ENCODE results near the gene PRKN. TPM values are rescaled to one million over a fixed set of nuclear protein-coding genes. Genes with fewer than 3 reads are reported as not detected.

PRKN gene
- total and polyA plus RNA-seq, 2 experiments from 2014 or later: 0.10 to 0.84 TPM

- TF ChIP-seq, protein P1, sequence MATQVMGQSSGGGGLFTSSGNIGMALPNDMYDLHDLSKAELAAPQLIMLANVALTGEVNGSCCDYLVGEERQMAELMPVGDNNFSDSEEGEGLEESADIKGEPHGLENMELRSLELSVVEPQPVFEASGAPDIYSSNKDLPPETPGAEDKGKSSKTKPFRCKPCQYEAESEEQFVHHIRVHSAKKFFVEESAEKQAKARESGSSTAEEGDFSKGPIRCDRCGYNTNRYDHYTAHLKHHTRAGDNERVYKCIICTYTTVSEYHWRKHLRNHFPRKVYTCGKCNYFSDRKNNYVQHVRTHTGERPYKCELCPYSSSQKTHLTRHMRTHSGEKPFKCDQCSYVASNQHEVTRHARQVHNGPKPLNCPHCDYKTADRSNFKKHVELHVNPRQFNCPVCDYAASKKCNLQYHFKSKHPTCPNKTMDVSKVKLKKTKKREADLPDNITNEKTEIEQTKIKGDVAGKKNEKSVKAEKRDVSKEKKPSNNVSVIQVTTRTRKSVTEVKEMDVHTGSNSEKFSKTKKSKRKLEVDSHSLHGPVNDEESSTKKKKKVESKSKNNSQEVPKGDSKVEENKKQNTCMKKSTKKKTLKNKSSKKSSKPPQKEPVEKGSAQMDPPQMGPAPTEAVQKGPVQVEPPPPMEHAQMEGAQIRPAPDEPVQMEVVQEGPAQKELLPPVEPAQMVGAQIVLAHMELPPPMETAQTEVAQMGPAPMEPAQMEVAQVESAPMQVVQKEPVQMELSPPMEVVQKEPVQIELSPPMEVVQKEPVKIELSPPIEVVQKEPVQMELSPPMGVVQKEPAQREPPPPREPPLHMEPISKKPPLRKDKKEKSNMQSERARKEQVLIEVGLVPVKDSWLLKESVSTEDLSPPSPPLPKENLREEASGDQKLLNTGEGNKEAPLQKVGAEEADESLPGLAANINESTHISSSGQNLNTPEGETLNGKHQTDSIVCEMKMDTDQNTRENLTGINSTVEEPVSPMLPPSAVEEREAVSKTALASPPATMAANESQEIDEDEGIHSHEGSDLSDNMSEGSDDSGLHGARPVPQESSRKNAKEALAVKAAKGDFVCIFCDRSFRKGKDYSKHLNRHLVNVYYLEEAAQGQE (IDR thresholded peaks at IDR 0.05; ENCODE audit: unreplicated experiment): no peak
Measured at GRCh38 chr6:161394437-161394836, 1333.1 kb downstream of the PRKN start (continued).

- TF ChIP-seq ZNF462 (CRISPR knock-in tag; IDR thresholded peaks at IDR 0.05) (no peak), POLR2AphosphoS5 (IDR thresholded peaks at IDR 0.05; ENCODE audit: low read depth) (no peak), ZNF114 (CRISPR knock-in tag; IDR thresholded peaks at IDR 0.05) (no peak)
- TF ChIP-seq, protein P2, sequence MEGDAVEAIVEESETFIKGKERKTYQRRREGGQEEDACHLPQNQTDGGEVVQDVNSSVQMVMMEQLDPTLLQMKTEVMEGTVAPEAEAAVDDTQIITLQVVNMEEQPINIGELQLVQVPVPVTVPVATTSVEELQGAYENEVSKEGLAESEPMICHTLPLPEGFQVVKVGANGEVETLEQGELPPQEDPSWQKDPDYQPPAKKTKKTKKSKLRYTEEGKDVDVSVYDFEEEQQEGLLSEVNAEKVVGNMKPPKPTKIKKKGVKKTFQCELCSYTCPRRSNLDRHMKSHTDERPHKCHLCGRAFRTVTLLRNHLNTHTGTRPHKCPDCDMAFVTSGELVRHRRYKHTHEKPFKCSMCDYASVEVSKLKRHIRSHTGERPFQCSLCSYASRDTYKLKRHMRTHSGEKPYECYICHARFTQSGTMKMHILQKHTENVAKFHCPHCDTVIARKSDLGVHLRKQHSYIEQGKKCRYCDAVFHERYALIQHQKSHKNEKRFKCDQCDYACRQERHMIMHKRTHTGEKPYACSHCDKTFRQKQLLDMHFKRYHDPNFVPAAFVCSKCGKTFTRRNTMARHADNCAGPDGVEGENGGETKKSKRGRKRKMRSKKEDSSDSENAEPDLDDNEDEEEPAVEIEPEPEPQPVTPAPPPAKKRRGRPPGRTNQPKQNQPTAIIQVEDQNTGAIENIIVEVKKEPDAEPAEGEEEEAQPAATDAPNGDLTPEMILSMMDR (conservative IDR thresholded peaks at IDR 0.05; ENCODE audit: low read depth in 2 of 2): peak; percentile 60 to 75
- Mint-ChIP-seq H3K4me1 (no peaks in the 10 kb centered on the region), H3K4me3 (no peak overlapping the region), H3K27me3 (ENCODE audit: insufficient read depth, low read depth, poor library complexity) (peaks cover 3% of the 10 kb centered on the region), H3K36me3 (ENCODE audit: low read depth) (peaks cover 4% of the 10 kb centered on the region; the same call in 1 of the 3 replicates), H3K27ac (no peak overlapping the region), H3K9me3 (peaks cover 13% of the 10 kb centered on the region; the same call in 2 of the 3 replicates)
- H3K27me3 ChIP-seq (ENCODE audit: insufficient read depth): no peaks in the 10 kb centered on the region
- ATAC-seq (peak; percentile 80), DNase-seq (ENCODE audit: low spot score) (peak; percentile 72)
- H3K9me2 ChIP-seq (ENCODE audit: insufficient read depth): no peaks in the 10 kb centered on the region
- H3K4me1 ChIP-seq (ENCODE audit: insufficient read depth): no peaks in the 10 kb centered on the region; the same call in 1 of the 2 replicates
- H2AFZ ChIP-seq: no peak overlapping the region
- no peaks in the 10 kb centered on the region for H3F3A ChIP-seq (replicated peaks; ENCODE audit: low read depth)
- no peaks in the 10 kb centered on the region for H3K36me3 ChIP-seq (ENCODE audit: insufficient read depth)
- H3K4me2 ChIP-seq: no peak overlapping the region
- H3K4me3 ChIP-seq: no peak overlapping the region
- H4K20me1 ChIP-seq (replicated peaks; ENCODE audit: insufficient read depth): no peaks in the 10 kb centered on the region
- H3K27ac ChIP-seq (ENCODE audit: low read depth): no peak overlapping the region
- H3K79me2 ChIP-seq (replicated peaks; ENCODE audit: insufficient read depth): no peaks in the 10 kb centered on the region
Measured at GRCh38 chr6:161393839-161394364, 1333.7 kb downstream of the PRKN start.

All from GM23338 (cell line).